ENCODE data around the gene MAGEC1.

- TF ChIP-seq CTCF (IDR thresholded peaks at IDR 0.05; ENCODE audit: borderline replicate concordance, extremely low read depth, low read length, poor library complexity, severe bottlenecking), result no peak
- TF ChIP-seq EZH2 (IDR thresholded peaks at IDR 0.05; ENCODE audit: borderline replicate concordance, low read depth, low read length, severe bottlenecking), result no peak
Observed at GRCh38 chrX:141879616-141880015, 24.1 kb upstream of the MAGEC1 start.
